ENCODE measurements around the gene ZNF727. TPM values are rescaled to one million over a fixed set of nuclear protein-coding genes. Genes with fewer than 3 reads are reported as not detected.
"Not testable (repeated sequence)": the region's sequence is repeated elsewhere in the genome, so short reads cannot be mapped to it uniquely, and the experiment has no call there.

Gene ZNF727
- total RNA-seq (2021; ENCODE audit: unreplicated experiment) (not detected), Bru-seq, nascent RNA (not detected), BruChase-seq, experiment 1, labeled RNA remaining after a 2-hour chase (not detected), BruChase-seq, experiment 2, labeled RNA remaining after a 6-hour chase (not detected)
- polyA plus RNA-seq (2012; ENCODE audit: insufficient read length), result not detected
- long read RNA-seq, result 0 reads

DNA sequence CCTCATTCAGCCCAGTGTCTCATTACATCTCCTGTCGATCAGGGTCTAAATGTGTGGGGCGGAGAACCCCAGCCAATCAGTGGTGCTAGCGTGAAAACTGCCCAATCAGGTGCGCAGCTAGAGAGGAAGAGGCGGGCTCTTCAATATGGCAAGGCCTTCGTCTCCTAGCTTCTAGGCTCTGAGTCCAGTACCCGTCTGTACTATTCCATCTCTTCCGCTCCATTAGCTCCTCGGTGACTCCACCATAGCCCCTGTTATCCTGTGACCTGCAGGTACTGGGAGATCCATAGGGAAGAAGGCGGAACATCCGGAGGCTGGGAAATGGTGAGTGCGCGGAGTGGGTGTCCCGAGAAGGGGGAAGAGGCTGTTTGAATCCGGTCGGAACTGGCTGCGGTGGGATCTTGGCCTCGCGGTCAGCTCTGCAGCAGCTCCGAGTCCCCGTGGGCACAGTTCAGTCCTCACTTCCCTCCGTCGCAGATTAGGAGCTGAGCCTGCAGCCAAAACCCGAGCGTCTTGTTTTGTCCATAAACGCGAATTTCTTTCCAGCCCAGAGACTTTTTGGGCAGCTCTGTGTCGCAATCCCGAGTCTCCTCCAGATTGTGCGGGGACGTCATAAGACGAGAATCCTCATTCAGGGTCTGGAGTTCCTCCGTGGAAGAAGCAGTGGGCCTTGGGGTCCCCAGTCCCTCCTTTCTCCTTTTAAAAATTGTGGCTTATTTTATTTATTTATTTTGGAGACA lies at the start of gene ZNF727:
Gene ZNF727, plus strand, starts transcription at position 134 of the 740 bp plus-strand sequence. Its CDS starts 188 bp downstream, at position 322.
- peaks cover 15% of the 10 kb centered on the region for H3K9me3 ChIP-seq (ENCODE audit: control insufficient read depth, insufficient read depth, low read depth, low read length)
- H3K27me3 ChIP-seq (ENCODE audit: control insufficient read depth, insufficient read depth, low read length), result no peaks in the 10 kb centered on the region
- CTCF ChIA-PET, result no interaction called here
- in situ Hi-C loops (cut with HindIII; ENCODE audit: low pct_unique_long_range_greater_than_20kb, low sequenced_read_pairs), result no loop called here
- H3K36me3 ChIP-seq (ENCODE audit: control insufficient read depth, insufficient read depth, low read length), result no peaks in the 10 kb centered on the region
- intact Hi-C loops (cut with micrococcal nuclease; ENCODE audit: unreplicated experiment), result no loop called here
- TF ChIP-seq, protein P1, sequence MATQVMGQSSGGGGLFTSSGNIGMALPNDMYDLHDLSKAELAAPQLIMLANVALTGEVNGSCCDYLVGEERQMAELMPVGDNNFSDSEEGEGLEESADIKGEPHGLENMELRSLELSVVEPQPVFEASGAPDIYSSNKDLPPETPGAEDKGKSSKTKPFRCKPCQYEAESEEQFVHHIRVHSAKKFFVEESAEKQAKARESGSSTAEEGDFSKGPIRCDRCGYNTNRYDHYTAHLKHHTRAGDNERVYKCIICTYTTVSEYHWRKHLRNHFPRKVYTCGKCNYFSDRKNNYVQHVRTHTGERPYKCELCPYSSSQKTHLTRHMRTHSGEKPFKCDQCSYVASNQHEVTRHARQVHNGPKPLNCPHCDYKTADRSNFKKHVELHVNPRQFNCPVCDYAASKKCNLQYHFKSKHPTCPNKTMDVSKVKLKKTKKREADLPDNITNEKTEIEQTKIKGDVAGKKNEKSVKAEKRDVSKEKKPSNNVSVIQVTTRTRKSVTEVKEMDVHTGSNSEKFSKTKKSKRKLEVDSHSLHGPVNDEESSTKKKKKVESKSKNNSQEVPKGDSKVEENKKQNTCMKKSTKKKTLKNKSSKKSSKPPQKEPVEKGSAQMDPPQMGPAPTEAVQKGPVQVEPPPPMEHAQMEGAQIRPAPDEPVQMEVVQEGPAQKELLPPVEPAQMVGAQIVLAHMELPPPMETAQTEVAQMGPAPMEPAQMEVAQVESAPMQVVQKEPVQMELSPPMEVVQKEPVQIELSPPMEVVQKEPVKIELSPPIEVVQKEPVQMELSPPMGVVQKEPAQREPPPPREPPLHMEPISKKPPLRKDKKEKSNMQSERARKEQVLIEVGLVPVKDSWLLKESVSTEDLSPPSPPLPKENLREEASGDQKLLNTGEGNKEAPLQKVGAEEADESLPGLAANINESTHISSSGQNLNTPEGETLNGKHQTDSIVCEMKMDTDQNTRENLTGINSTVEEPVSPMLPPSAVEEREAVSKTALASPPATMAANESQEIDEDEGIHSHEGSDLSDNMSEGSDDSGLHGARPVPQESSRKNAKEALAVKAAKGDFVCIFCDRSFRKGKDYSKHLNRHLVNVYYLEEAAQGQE (IDR thresholded peaks at IDR 0.05; ENCODE audit: insufficient read depth in 1 of 2, low read depth in 2 of 2, low read length in 1 of 2), result no peak
- TF ChIP-seq SIN3A (IDR thresholded peaks at IDR 0.05; ENCODE audit: borderline replicate concordance, insufficient read depth, low read depth, low read length) (no peak), POLR2AphosphoS5 (IDR thresholded peaks at IDR 0.05; ENCODE audit: low read depth, low read length) (no peak), TCF7L2 (IDR thresholded peaks at IDR 0.05; ENCODE audit: low read depth, low read length) (no peak)
- TF ChIP-seq, protein P2, sequence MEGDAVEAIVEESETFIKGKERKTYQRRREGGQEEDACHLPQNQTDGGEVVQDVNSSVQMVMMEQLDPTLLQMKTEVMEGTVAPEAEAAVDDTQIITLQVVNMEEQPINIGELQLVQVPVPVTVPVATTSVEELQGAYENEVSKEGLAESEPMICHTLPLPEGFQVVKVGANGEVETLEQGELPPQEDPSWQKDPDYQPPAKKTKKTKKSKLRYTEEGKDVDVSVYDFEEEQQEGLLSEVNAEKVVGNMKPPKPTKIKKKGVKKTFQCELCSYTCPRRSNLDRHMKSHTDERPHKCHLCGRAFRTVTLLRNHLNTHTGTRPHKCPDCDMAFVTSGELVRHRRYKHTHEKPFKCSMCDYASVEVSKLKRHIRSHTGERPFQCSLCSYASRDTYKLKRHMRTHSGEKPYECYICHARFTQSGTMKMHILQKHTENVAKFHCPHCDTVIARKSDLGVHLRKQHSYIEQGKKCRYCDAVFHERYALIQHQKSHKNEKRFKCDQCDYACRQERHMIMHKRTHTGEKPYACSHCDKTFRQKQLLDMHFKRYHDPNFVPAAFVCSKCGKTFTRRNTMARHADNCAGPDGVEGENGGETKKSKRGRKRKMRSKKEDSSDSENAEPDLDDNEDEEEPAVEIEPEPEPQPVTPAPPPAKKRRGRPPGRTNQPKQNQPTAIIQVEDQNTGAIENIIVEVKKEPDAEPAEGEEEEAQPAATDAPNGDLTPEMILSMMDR (IDR thresholded peaks at IDR 0.05), result no peak
- no peak for ATAC-seq
- BruUV-seq (replicated peaks), result no TSS peak
- POLR2A ChIA-PET, result no interaction called here
- DNase-seq (ENCODE audit: low read depth, low spot score), result no peak
- no peak within 1 kb of the TSS for H3K27ac ChIP-seq (ENCODE audit: low read length)
- H3K4me3 ChIP-seq (ENCODE audit: low read depth in 2 of 2, low read length in 2 of 2), result no peak within 1 kb of the TSS
- H3K4me1 ChIP-seq (ENCODE audit: control insufficient read depth, insufficient read depth, low read length), result no peaks in the 10 kb centered on the region

DNA sequence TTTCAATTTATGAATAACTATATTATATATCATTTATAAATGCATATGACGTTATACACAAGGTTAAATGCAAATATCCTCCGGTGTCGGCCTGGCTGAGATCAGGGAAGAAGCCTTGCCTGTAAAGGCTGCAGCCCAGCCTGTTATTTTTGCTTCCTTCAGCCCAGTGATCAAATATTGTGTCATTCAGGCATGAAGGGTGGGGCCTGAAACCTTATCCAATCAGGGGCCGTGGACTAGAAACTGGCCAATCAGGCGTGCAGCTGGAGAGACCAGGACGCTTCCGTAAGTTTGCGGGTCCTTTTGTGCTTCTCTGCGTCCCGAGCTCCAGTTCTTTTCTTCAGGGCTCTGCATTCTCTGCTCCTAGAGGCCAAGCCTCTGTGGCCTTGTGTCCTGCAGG lies 46.7 kb upstream of the ZNF727 start, which contains the start of gene ZNF722:
Gene ZNF722, plus strand, starts transcription at position 301 of the 400 bp plus-strand sequence. CDS start 113 bp downstream, outside the sequence.
- TF ChIP-seq, protein P1 (IDR thresholded peaks at IDR 0.05; ENCODE audit: insufficient read depth in 1 of 2, low read depth in 2 of 2, low read length in 1 of 2), result no peak
- TF ChIP-seq POLR2AphosphoS5 (IDR thresholded peaks at IDR 0.05; ENCODE audit: low read depth, low read length) (no peak), SIN3A (IDR thresholded peaks at IDR 0.05; ENCODE audit: borderline replicate concordance, insufficient read depth, low read depth, low read length) (no peak), TCF7L2 (IDR thresholded peaks at IDR 0.05; ENCODE audit: low read depth, low read length) (no peak)
- TF ChIP-seq, protein P2 (IDR thresholded peaks at IDR 0.05), result no peak
- POLR2A ChIA-PET, result no interaction called here
- Histone ChIP-seq H3K9me3 (ENCODE audit: control insufficient read depth, insufficient read depth, low read depth, low read length) (peaks cover 3% of the 10 kb centered on the region), H3K36me3 (ENCODE audit: control insufficient read depth, insufficient read depth, low read length) (no peaks in the 10 kb centered on the region), H3K27ac (ENCODE audit: low read length) (no peak within 1 kb of the TSS), H3K27me3 (ENCODE audit: control insufficient read depth, insufficient read depth, low read length) (no peaks in the 10 kb centered on the region), H3K4me3 (ENCODE audit: low read depth in 2 of 2, low read length in 2 of 2) (no peak within 1 kb of the TSS), H3K4me1 (ENCODE audit: control insufficient read depth, insufficient read depth, low read length) (no peaks in the 10 kb centered on the region)
- CTCF ChIA-PET, result no interaction called here
- in situ Hi-C loops (cut with HindIII; ENCODE audit: low pct_unique_long_range_greater_than_20kb, low sequenced_read_pairs) (no loop called here), intact Hi-C loops (cut with micrococcal nuclease; ENCODE audit: unreplicated experiment) (no loop called here)
- no peak for DNase-seq (ENCODE audit: low read depth, low spot score)
- no TSS peak for BruUV-seq (replicated peaks)
- ATAC-seq, result no peak

DNA sequence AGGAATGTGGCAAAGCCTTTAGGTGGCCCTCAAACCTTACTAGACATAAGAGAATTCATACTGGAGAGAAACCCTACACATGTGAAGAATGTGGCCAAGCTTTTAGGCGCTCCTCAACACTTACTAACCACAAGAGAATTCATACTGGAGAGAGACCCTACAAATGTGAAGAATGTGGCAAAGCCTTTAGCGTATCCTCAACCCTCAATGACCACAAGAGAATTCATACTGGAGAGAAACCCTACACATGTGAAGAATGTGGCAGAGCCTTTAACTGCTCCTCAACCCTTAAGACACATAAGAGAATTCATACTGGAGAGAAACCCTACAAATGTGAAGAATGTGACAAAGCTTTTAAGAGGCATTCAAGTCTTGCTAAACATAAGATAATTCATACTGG lies 29.7 kb upstream of the ZNF727 start:
- H3K9me3 ChIP-seq (ENCODE audit: control insufficient read depth, insufficient read depth, low read depth, low read length), result peaks cover 38% of the 10 kb centered on the region
- in situ Hi-C loops (cut with HindIII; ENCODE audit: low pct_unique_long_range_greater_than_20kb, low sequenced_read_pairs); CTCF ChIA-PET; POLR2A ChIA-PET; H3K36me3 ChIP-seq (ENCODE audit: control insufficient read depth, insufficient read depth, low read length); BruUV-seq (replicated peaks); H3K4me3 ChIP-seq (ENCODE audit: low read depth in 2 of 2, low read length in 2 of 2); H3K27me3 ChIP-seq (ENCODE audit: control insufficient read depth, insufficient read depth, low read length); H3K4me1 ChIP-seq (ENCODE audit: control insufficient read depth, insufficient read depth, low read length); DNase-seq (ENCODE audit: low read depth, low spot score); ATAC-seq; intact Hi-C loops (cut with micrococcal nuclease; ENCODE audit: unreplicated experiment); H3K27ac ChIP-seq (ENCODE audit: low read length): not testable (repeated sequence)

Measured in Panc1 (cell line).